H9 (cell line): Measurements from ENCODE around the gene NCAN. TPM values are rescaled to one million over a fixed set of nuclear protein-coding genes. Genes with fewer than 3 reads are reported as not detected.

Experiments used
- DNase-seq: peaks from one replicate; pipeline ENCODE4 v3.0.0-alpha.2; 2017
- H2AFZ ChIP-seq: one replicate; pipeline ENCODE4 v1.6.1; 2013; ENCODE audit warnings: mild to moderate bottlenecking, low read length, control low read depth, moderate library complexity
- H2AK5ac ChIP-seq: 2 replicates; pipeline ENCODE4 v1.6.1; 2013; ENCODE audit warnings: low read length, control low read depth, mixed read lengths; ENCODE audit not compliant: insufficient read length
- H2BK120ac ChIP-seq: one replicate; pipeline ENCODE4 v1.6.1; 2013; ENCODE audit warnings: low read depth, mild to moderate bottlenecking, low read length, control low read depth, inconsistent platforms; ENCODE audit not compliant: poor library complexity, severe bottlenecking
- H2BK12ac ChIP-seq: 2 replicates; pipeline ENCODE4 v1.6.1; 2013; ENCODE audit warnings: low read length, control low read depth, mixed read lengths, low read depth; ENCODE audit not compliant: insufficient read length
- H2BK15ac ChIP-seq: 2 replicates; pipeline ENCODE4 v1.6.1; 2013; ENCODE audit warnings: low read depth, low read length, control low read depth
- H2BK20ac ChIP-seq: one replicate; pipeline ENCODE4 v1.6.1; 2013; ENCODE audit warnings: low read depth, mild to moderate bottlenecking, low read length, control low read depth, inconsistent platforms; ENCODE audit not compliant: poor library complexity, severe bottlenecking
- H2BK5ac ChIP-seq: 2 replicates; pipeline ENCODE4 v1.6.1; 2013; ENCODE audit warnings: low read length, control low read depth, mixed read lengths; ENCODE audit not compliant: insufficient read length
- H3K14ac ChIP-seq: 2 replicates; pipeline ENCODE4 v1.6.1; 2013; ENCODE audit warnings: low read length, control low read depth; ENCODE audit not compliant: insufficient read depth
- H3K18ac ChIP-seq: 2 replicates; pipeline ENCODE4 v1.6.1; 2013; ENCODE audit warnings: low read depth, mild to moderate bottlenecking, mixed read lengths, low read length, control low read depth; ENCODE audit not compliant: insufficient read length
- H3K23ac ChIP-seq: 2 replicates; pipeline ENCODE4 v1.6.1; 2013; ENCODE audit warnings: low read length, control low read depth, mixed read lengths, low read depth; ENCODE audit not compliant: insufficient read length
- H3K23me2 ChIP-seq: 2 replicates; pipeline ENCODE4 v1.6.1; 2013; ENCODE audit warnings: low read depth, mild to moderate bottlenecking, mixed read lengths, low read length, control low read depth; ENCODE audit not compliant: insufficient read length, poor library complexity, severe bottlenecking
- H3K27ac ChIP-seq: 2 replicates; pipeline ENCODE4 v1.5.1; 2013; ENCODE audit warnings: low read length, control low read depth, mixed read lengths, low read depth; ENCODE audit not compliant: insufficient read length
- H3K27me3 ChIP-seq: 2 replicates; pipeline ENCODE4 v1.6.1; 2013; ENCODE audit warnings: low read length, control low read depth, inconsistent platforms; ENCODE audit not compliant: insufficient read depth
- H3K4ac ChIP-seq: 2 replicates; pipeline ENCODE4 v1.6.1; 2013; ENCODE audit warnings: low read depth, mild to moderate bottlenecking, control low read depth, inconsistent platforms, low read length, moderate library complexity
- H3K4me1 ChIP-seq: 2 replicates; pipeline ENCODE4 v1.6.1; 2013; ENCODE audit warnings: low read length, control low read depth, inconsistent platforms; ENCODE audit not compliant: insufficient read depth
- H3K4me2 ChIP-seq: 2 replicates; pipeline ENCODE4 v1.6.1; 2013; ENCODE audit warnings: low read length, control low read depth, mixed read lengths; ENCODE audit not compliant: insufficient read length, insufficient read depth
- H3K56ac ChIP-seq: 2 replicates; pipeline ENCODE4 v1.6.1; 2013; ENCODE audit warnings: low read depth, mild to moderate bottlenecking, mixed read lengths, low read length, control low read depth; ENCODE audit not compliant: insufficient read length
- H3K79me1 ChIP-seq: 2 replicates; pipeline ENCODE4 v1.6.1; 2013; ENCODE audit warnings: low read depth, mild to moderate bottlenecking, moderate library complexity, low read length, control low read depth, inconsistent platforms; ENCODE audit not compliant: insufficient read depth, poor library complexity, severe bottlenecking
- H3K79me2 ChIP-seq: 2 replicates; pipeline ENCODE4 v1.6.1; 2013; ENCODE audit warnings: low read length, control low read depth, inconsistent platforms; ENCODE audit not compliant: insufficient read depth
- H3K9ac ChIP-seq: 2 replicates; pipeline ENCODE4 v1.6.1; 2013; ENCODE audit warnings: low read length, control low read depth, mixed read lengths; ENCODE audit not compliant: insufficient read length; ENCODE audit errors: extremely low read depth
- H3K9me3 ChIP-seq: one replicate; pipeline ENCODE4 v1.6.1; 2013; ENCODE audit warnings: low read depth, low read length, inconsistent platforms; ENCODE audit not compliant: control insufficient read depth
- H3T11ph ChIP-seq: one replicate; pipeline ENCODE4 v1.6.1; 2013; ENCODE audit warnings: mild to moderate bottlenecking, low read length, control low read depth, inconsistent platforms
- H4K20me1 ChIP-seq: one replicate; pipeline ENCODE4 v1.6.1; 2013; ENCODE audit not compliant: control insufficient read depth, insufficient read length, insufficient read depth
- H4K5ac ChIP-seq: 2 replicates; pipeline ENCODE4 v1.6.1; 2013; ENCODE audit warnings: low read depth, mild to moderate bottlenecking, mixed read lengths, low read length, control low read depth; ENCODE audit not compliant: insufficient read length
- H4K8ac ChIP-seq: replicated peaks from 2 replicates; pipeline ENCODE4 v1.6.1; 2013; ENCODE audit warnings: low read length, control low read depth, mixed read lengths, low read depth; ENCODE audit not compliant: insufficient read length
- H4K91ac ChIP-seq: 2 replicates; pipeline ENCODE4 v1.6.1; 2013; ENCODE audit warnings: low read depth, mild to moderate bottlenecking, moderate library complexity, mixed read lengths, low read length, control low read depth; ENCODE audit not compliant: insufficient read length
- H3K27ac Mint-ChIP-seq, 3 experiments: 2 replicates in 2 of 3; 3 replicates in 1 of 3; pipeline ENCODE4 v1.8.0; 2020 to 2021; ENCODE audit warnings: mixed read lengths in 3 of 3, mild to moderate bottlenecking in 1 of 3, moderate library complexity in 1 of 3
- H3K27me3 Mint-ChIP-seq: 2 replicates; pipeline ENCODE4 v1.8.0; 2021; ENCODE audit warnings: low read depth, mild to moderate bottlenecking, moderate library complexity, mixed read lengths
- H3K36me3 Mint-ChIP-seq, 3 experiments: 2 replicates in 2 of 3; 3 replicates in 1 of 3; pipeline ENCODE4 v1.8.0; 2020 to 2021; ENCODE audit warnings: low read depth in 3 of 3, mixed read lengths in 3 of 3; ENCODE audit not compliant: insufficient read depth in 1 of 3
- H3K4me1 Mint-ChIP-seq, 2 experiments: 2 replicates each; pipeline ENCODE4 v1.8.0; 2020; ENCODE audit warnings: mixed read lengths in 2 of 2
- H3K4me3 Mint-ChIP-seq, 2 experiments: 2 replicates in 1 of 2; 3 replicates in 1 of 2; pipeline ENCODE4 v1.8.0; 2020 to 2021; ENCODE audit warnings: mild to moderate bottlenecking in 2 of 2, mixed read lengths in 2 of 2, moderate library complexity in 1 of 2
- H3K9me3 Mint-ChIP-seq, 2 experiments: 2 replicates in 1 of 2; 3 replicates in 1 of 2; pipeline ENCODE4 v1.8.0; 2020; ENCODE audit warnings: mild to moderate bottlenecking in 2 of 2, mixed read lengths in 2 of 2, moderate library complexity in 1 of 2
- WGBS: extraction: QIAGEN DNeasy Blood & Tissue Kit; methylation state at CpG from one replicate; pipeline ENCODE4 v1.1.7; 2013; ENCODE audit warnings: missing lambda C conversion rate, low lambda C conversion rate, mixed read lengths; ENCODE audit not compliant: insufficient read length; ENCODE audit errors: extremely low coverage; 5-methylcytosine and 5-hydroxymethylcytosine counted together
- total RNA-seq: library from RNA; stranded (reverse); gene quantifications from 2 replicates; pipeline ENCODE4 v1.2.1, GENCODE V29; 2021
- TF ChIP-seq, protein P1 (sequence below): fragments of 200-600 bp; sonication (generic); conservative IDR thresholded peaks from 3 replicates; pipeline ENCODE4 v1.8.0; 2021; ENCODE audit warnings: antibody characterized with exemption, mild to moderate bottlenecking

Gene NCAN
- total RNA-seq, 1 experiment from 2014 or later = 1.6 TPM

DNA sequence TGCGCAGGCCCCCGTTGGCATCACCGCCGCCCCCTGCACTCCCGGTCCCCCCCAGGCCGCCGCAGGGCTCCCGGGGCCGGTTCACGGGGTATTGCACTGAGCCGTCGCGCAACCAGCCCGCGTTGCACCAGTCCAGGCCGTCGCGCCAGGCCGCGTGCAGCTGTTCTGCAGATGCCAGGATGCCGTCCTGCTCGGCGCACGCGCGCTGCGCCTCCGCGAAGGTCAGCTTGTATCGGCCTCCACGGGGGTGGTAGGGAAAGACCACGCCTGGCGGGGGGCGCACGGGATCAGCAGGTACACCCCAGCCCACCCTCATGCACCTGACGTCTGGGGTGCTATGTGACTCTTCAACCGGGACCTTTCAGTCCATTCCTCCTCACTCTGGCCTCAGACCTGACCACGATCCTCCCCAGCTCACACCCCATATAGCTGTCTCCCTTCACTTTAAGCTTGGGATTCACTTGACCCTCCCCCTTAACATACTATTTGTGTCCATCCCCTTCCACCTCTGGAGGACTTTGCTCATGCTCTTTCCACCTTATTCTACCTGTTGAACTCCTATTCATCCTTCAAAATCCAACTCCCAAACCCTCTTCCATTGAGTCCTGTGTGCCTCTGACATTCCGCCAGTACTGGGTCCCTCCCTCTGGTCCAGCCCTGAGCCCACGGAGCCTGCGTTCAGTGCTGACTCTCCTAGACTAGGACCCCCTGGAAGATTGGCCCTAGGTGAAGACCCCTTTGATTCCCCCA is 47.0 kb downstream of the NCAN start:
- peaks cover 16% of the 10 kb centered on the region for H3K23me2 ChIP-seq
- H3K9me3 ChIP-seq = no peaks in the 10 kb centered on the region
- Mint-ChIP-seq H3K4me1 (peaks cover 18 to 32% of the 10 kb centered on the region in 2 experiments), H3K27ac (no peak overlapping the region), H3K36me3 (peaks cover 8 to 16% (median 16%) of the 10 kb centered on the region in 3 experiments), H3K4me3 (no peak overlapping the region), H3K9me3 (no peaks in the 10 kb centered on the region; a peak in 1 of 5 replicates), H3K27me3 (peaks cover 55% of the 10 kb centered on the region)
- H2BK20ac ChIP-seq = no peak overlapping the region
- TF ChIP-seq, protein P1, sequence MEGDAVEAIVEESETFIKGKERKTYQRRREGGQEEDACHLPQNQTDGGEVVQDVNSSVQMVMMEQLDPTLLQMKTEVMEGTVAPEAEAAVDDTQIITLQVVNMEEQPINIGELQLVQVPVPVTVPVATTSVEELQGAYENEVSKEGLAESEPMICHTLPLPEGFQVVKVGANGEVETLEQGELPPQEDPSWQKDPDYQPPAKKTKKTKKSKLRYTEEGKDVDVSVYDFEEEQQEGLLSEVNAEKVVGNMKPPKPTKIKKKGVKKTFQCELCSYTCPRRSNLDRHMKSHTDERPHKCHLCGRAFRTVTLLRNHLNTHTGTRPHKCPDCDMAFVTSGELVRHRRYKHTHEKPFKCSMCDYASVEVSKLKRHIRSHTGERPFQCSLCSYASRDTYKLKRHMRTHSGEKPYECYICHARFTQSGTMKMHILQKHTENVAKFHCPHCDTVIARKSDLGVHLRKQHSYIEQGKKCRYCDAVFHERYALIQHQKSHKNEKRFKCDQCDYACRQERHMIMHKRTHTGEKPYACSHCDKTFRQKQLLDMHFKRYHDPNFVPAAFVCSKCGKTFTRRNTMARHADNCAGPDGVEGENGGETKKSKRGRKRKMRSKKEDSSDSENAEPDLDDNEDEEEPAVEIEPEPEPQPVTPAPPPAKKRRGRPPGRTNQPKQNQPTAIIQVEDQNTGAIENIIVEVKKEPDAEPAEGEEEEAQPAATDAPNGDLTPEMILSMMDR = no peak
- no peak overlapping the region for H3K56ac ChIP-seq
- no peak overlapping the region for H4K5ac ChIP-seq
- H2AFZ ChIP-seq = no peak overlapping the region
- H3K27me3 ChIP-seq = peaks cover 5% of the 10 kb centered on the region; the same call in 1 of the 2 replicates
- H2BK5ac ChIP-seq = no peak overlapping the region
- DNase-seq = no peak
- WGBS = no CpG with 5 or more reads among the region's 41 CpGs
- no peaks in the 10 kb centered on the region; the same call in 1 of the 2 replicates for H3K4me1 ChIP-seq
- H3K79me1 ChIP-seq = no peaks in the 10 kb centered on the region
- H3K18ac ChIP-seq = no peak overlapping the region
- no peak overlapping the region for H3K4me2 ChIP-seq
- H3K79me2 ChIP-seq = no peaks in the 10 kb centered on the region
- H4K91ac ChIP-seq = no peak overlapping the region
- no peak overlapping the region for H2BK15ac ChIP-seq
- H4K20me1 ChIP-seq = no peaks in the 10 kb centered on the region
- H2BK120ac ChIP-seq = no peak overlapping the region
- H3K27ac ChIP-seq = no peak overlapping the region
- H2AK5ac ChIP-seq = no peak overlapping the region
- no peak overlapping the region for H3K14ac ChIP-seq
- no peak overlapping the region for H3T11ph ChIP-seq
- no peak overlapping the region for H3K9ac ChIP-seq
- no peak overlapping the region for H3K23ac ChIP-seq
- H2BK12ac ChIP-seq = no peak overlapping the region
- H4K8ac ChIP-seq = no peak overlapping the region
- H3K4ac ChIP-seq = no peak overlapping the region
